KOPT-K1 (cell line): ENCODE results near the gene MPP3.

ENCODE experiments used
- H3K27ac ChIP-seq: fragments of 200-600 bp; sonication (generic); 2 replicates; pipeline ENCODE4 v1.5.1; 2016; ENCODE audit warnings: antibody characterized with exemption, mild to moderate bottlenecking, low read depth, low read length; ENCODE audit not compliant: poor library complexity, severe bottlenecking
- H3K36me3 ChIP-seq: fragments of 200-600 bp; sonication (generic); 2 replicates; pipeline ENCODE4 v1.5.1; 2017; ENCODE audit warnings: antibody characterized with exemption, mild to moderate bottlenecking, low read length, moderate library complexity; ENCODE audit not compliant: insufficient read depth
- H3K9me3 ChIP-seq: fragments of 200-600 bp; sonication (generic); 2 replicates; pipeline ENCODE4 v1.5.1; 2017; ENCODE audit warnings: antibody characterized with exemption, low read length, mild to moderate bottlenecking; ENCODE audit not compliant: insufficient read depth, poor library complexity, severe bottlenecking

MPP3 gene, protein sequence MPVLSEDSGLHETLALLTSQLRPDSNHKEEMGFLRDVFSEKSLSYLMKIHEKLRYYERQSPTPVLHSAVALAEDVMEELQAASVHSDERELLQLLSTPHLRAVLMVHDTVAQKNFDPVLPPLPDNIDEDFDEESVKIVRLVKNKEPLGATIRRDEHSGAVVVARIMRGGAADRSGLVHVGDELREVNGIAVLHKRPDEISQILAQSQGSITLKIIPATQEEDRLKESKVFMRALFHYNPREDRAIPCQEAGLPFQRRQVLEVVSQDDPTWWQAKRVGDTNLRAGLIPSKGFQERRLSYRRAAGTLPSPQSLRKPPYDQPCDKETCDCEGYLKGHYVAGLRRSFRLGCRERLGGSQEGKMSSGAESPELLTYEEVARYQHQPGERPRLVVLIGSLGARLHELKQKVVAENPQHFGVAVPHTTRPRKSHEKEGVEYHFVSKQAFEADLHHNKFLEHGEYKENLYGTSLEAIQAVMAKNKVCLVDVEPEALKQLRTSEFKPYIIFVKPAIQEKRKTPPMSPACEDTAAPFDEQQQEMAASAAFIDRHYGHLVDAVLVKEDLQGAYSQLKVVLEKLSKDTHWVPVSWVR

DNA sequence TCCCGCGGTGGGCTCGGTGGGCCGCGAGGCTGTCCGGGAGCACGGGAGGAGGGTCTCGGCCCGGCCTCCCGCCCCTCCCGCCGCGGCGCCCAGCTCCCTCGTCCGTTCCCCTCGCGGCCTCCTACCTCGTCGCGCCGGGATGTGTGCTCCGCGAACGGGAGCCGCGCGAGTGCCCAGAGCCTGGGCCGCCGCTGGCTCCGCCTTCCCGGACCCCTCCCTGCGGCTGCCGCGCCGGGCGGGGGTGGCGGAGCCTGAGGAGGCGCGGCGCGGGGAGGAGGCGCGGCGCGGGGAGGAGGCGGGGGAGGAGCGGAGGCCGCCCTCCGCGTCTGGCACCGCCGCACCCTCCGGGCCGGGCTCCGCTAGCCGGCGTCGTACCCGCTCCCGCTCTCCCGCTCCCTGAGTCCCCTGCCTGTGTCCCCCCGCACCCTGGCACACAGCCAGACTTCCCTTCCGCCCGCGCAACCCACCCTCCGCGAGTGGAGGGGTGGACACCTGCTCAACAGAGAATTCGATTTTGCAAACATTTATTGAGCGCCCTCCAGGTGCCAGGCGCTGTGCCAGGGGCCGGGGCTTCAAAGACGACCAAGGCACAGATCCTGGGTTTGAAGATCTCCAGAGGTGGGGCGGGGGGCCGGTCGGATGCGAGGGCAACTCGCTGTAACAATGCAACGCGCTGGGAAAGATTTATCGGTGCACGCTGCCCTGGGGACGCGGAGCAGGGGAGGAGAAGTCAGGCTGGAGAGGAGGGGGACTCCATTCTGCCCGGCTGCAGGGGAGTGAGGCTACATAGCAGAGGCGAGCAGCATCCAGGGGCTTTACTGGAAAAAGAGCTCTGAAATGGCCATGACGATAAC is at the start of gene MPP3:
TSS of gene MPP3 (minus strand) at position 171 of the 854 bp plus-strand sequence. CDS start 1,240 bp downstream, outside the sequence.
- no peaks in the 10 kb centered on the region for H3K36me3 ChIP-seq
- no peak within 1 kb of the TSS for H3K27ac ChIP-seq
- peaks cover 13% of the 10 kb centered on the region for H3K9me3 ChIP-seq

DNA sequence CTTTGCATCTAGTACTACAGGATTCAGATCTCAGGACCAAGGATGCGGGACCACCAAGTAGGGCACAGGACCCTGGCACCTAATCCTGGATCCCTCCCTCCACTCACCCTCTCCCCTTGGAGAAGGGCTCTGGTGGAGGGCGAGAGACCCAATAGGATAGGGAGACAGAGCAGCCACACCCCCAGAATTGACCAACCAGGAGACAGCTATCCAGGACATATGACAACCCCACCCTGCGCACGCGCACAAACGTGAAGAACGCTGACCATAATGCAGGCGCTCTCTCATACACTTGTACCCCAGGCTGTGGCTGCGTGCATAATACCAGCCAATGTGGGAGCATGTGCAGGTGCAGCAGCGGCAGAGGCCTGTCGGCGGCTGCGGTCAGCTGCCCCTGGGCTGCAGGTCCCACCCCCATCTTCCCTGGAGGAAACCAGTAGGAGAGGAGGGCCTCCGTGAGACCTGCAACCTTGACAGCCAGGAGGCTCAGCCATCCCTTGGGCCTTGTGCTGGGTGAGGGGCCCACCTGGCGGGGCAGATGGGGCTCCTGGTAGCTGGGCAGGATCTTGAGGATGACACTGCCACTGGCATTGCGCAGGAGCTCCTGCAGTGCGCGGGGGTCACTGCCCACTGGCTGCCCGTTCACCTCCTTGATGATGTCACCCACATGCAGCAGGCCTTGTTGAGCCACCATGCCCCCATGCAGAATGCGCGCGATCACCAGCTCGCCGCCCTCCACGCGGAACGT is 49.0 kb upstream of the MPP3 start:
- no peaks in the 10 kb centered on the region for H3K9me3 ChIP-seq
- no peaks in the 10 kb centered on the region for H3K36me3 ChIP-seq
- H3K27ac ChIP-seq, result no peak overlapping the region

DNA sequence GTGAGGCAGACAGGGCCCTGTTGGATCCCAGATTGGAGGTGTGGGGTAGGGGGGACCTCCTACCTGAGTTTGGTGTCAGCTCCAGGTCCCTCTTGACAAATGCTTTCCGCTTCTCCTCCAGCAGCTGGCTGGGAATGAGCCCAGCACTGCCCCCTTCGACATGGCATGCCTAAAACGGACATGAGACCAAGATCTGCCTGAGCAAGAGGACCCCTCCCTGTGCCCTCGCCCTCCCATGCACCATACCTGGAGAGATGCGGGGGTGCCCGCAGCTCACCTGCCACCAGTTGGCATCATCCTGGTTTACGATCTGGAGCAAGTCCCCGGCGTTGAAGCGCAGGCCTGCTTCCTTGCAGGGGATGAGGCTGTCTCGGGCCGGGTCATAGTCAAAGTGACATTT is 48.2 kb upstream of the MPP3 start:
- Histone ChIP-seq H3K9me3 (no peaks in the 10 kb centered on the region), H3K36me3 (no peaks in the 10 kb centered on the region), H3K27ac (no peak overlapping the region)

DNA sequence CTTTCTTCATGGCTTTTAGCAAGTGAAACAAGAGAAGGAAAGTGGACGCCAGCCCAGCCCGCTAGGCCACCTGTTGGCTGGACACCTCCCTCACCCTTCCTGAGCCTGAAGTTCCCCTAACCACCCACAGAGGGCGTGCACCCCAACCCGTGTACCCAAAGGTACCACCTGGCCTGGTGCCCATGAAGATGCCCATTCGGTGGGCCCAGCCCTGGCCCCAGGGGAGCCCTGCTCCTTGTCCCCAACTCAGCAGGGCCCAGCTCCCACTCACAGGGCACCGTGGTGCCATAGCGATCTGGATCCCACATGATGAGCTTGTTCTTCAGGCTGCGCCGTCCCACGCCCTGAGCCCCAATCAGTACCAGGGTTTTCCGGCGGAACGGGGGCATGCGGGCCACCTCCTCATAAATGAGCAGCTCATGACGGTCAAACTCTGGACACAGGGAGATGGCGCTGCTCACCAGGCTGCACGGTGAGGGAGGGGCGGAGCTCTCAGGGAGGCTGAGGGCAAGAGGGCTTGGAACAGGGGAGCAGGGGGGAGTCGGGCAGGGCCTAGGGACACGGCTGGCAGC is 47.6 kb upstream of the MPP3 start:
- Histone ChIP-seq H3K9me3 (no peaks in the 10 kb centered on the region), H3K36me3 (no peaks in the 10 kb centered on the region), H3K27ac (no peak overlapping the region)

DNA sequence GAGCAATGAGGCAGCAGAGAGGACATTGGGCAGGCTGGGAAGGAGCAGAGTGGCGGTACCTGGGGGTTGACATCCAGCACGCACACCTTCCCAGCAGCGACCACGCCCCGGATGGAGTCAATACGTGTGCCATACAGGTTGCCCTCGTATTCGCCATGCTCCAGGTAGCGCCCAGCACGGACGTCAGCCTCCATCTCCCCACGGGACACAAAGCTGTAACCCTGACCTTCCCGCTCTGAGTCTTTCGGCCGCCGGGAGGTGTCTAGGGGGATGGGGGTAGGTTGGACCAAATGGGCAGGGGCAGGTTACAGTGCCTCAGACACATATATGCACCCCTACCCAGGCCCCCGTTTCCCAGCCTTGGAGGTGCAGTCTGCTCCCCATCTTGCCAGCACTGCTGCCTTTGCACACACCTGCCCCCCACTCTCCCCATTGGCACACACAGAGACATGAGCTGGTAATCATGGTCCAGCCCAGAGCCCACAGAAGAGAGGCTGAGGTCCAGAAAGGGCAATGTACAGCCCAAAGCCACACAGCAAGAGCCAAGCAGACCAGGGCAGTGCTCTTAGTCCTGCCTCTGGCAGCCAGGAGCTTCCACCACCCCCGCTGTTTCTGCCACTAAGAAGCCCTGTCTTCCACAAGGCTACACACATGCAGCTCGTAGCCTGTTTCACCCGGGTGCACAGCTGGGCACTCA is 46.9 kb upstream of the MPP3 start:
- Histone ChIP-seq H3K36me3 (no peaks in the 10 kb centered on the region), H3K27ac (no peak overlapping the region), H3K9me3 (no peaks in the 10 kb centered on the region)

DNA sequence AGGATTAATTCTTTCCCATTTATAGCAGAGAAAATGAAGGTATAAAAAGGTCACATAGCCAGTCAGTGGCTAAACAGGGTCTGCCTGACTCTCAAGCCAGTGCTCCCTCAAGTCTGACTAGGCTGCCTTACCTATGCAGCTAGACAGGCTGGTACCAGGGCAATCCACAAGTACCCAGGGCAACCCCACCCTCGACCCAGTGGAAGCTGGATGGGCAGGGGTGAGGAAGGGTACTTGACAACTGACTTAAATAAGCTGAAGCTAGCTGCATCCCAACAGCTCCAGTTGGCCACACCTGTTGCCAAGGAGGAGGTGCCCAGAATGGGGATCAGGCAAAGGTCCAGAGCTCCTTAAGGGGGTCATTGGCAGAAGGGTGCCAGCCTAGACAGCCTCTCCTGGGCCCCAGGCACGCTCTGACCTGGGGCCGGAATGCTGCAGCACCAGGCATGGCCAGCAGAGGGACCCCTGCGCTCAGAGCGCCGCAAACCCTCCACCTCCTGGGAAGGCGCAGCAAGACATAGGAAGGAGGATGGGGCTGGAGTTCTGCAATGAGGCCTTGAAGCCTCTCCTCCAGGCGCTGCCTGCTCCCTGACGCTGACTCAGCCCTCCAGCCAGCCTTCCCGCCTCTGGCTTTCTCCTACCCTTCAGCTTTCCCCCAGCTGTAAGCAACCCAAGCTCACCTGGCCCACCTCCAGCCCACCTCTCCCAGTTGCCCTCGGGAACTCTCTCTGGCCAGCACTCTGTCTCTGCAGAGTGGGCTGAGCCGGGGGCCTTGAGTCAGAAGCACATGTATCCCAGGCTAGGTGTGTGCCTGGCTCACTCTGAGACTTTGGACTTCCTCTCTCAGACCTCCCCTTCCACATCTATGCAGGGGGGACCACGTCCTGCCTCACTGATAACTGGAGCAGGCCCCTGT is 45.6 kb upstream of the MPP3 start:
- no peak overlapping the region for H3K27ac ChIP-seq
- H3K36me3 ChIP-seq, result no peaks in the 10 kb centered on the region
- peaks cover 4% of the 10 kb centered on the region for H3K9me3 ChIP-seq

DNA sequence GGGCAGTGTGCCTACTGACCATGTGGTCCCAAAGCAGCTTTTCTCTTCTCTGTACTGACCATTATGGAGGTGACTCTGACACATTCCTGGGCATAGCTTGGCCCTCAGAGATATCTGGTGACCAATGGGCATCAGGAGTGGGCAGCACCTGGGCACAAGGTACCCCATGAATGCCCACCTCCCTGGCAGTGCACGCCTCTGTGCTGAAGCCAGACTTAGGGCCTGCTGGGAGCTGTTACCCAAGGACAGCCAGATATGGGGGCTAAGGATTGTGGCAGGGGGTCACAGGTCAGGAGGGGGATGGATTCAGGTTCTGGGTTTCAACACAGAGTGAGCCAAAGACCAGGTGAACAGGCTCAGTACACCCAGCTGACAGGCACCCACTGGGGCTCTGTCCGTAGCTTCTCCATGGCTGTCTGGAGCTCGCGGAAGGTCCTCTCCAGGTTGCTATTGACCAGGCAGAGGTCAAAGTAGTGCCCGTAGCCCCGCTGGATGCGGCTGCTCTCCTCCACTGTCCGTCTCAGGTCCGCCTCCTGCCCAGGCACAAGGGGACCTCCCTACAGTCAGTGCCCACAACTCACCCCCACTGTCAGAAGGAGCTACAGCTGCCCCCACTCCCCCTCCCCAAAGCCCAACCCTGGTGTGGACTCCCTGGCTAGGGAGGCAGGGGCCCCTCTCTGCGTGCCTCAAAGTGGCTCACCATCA is 44.7 kb upstream of the MPP3 start:
- H3K27ac ChIP-seq, result no peak overlapping the region
- peaks cover 4% of the 10 kb centered on the region for H3K9me3 ChIP-seq
- H3K36me3 ChIP-seq, result no peaks in the 10 kb centered on the region

DNA sequence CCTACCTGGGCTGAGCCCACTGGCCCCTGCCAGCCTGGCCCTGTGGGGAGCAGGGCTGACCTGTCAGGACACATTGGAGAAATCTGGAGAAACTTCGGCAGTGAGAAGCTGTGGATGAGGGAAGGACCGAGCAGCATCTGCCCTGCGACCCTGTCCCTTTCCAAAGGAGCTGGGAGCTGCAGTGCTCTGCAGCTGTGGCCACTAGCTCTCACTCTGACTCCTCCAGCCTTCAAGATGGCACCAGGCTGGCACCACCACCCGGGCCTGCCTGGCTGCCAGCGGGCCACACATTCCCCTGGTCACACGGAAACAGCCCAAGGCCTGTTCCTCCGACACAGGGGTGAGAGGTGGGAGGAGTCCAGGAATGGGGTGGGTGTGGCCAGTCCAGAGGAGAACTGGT is 44.1 kb upstream of the MPP3 start:
- no peak overlapping the region for H3K27ac ChIP-seq
- peaks cover 4% of the 10 kb centered on the region for H3K9me3 ChIP-seq
- no peaks in the 10 kb centered on the region for H3K36me3 ChIP-seq

DNA sequence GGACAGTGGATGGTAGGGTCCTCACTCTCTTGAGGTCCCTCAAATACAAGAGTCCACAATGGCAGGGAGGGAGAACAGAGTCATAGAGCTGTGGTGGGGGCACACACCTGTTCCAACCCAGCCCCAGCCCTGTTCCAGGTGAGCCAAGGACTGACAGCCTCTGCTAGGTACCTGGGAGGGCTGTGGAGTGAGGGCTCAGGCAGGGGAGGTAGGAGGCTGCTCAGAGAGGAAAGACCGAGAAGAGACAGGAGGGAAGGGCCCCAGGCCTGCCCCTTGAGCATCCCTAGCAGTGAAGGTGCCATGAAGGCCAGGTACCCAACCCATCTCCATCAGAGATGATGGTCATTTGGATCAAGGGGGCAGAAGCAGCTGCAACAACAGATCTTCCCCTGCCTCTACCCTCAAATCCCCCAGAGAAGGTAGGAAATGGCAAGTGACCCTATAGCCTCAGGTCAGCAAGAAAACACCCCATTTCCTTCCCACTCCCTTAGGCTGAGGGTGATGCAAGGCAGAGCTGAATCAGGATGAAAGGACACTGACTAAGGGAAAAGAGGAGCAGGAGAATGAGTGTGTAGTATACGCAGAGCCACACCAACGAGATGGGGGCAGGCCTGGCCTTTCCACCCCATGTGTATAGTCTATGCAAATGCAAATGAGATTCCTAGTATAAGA is 42.7 kb upstream of the MPP3 start:
- H3K36me3 ChIP-seq, result no peaks in the 10 kb centered on the region
- peaks cover 4% of the 10 kb centered on the region for H3K9me3 ChIP-seq
- H3K27ac ChIP-seq, result no peak overlapping the region

DNA sequence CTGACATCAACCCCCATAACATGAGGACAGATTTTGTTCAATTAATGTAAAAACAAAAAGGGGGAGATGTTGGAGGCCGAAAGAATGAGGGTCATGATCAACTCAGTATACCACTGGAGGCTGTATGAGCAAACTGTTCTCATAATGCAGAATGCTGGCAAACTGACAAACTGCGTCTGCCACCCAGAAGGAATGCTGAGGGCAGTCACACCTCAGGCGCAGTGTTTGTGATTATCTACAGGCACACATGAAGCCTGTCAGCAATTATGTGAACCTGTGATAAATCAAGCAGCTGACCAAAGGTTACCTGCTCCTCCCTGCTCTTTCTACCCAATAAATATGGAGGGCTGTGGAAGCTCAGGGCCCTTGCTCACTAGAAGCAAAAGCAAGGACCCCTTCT is 41.3 kb upstream of the MPP3 start:
- Histone ChIP-seq H3K9me3 (peaks cover 4% of the 10 kb centered on the region), H3K36me3 (no peaks in the 10 kb centered on the region), H3K27ac (no peak overlapping the region)

DNA sequence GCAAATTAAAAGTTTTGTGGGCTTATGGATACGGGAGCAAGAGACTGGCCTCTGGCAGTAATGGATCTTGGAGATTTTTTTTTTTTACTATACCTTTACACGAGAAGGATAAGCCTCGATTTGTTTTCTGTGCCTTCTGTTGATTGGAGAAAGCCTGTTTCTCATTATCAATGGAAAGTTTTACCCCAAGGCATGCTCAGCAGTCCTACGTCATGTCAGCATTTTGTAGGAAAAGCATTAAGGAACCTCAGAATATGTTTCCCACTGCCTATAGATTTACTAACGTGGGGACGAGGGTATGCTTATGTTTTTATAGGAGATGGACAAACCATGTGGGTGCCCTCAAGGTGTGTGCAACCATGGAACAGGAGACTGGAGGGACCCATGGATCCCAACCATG is 40.9 kb upstream of the MPP3 start:
- no peaks in the 10 kb centered on the region for H3K36me3 ChIP-seq
- no peak overlapping the region for H3K27ac ChIP-seq
- peaks cover 4% of the 10 kb centered on the region for H3K9me3 ChIP-seq

DNA sequence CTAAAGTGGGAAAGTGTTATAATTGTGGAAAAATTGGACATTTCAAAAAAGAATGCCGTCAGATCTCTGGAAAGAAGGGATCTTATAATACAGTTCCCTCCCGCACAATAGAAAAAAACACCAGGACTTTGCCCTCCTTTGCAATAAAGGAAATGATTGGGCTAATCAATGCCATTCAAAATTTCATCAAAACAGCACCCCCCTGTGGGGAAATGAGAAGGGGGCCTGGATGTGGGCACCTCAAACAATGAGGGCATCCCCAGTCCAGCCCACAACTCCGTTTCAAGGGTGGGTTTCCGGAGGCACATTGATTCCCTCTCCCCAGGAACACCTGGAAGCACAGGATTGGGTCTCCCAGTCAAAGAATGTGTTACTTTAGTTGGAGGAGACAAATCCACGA is 40.1 kb upstream of the MPP3 start:
- H3K9me3 ChIP-seq, result peaks cover 8% of the 10 kb centered on the region
- no peak overlapping the region for H3K27ac ChIP-seq
- no peaks in the 10 kb centered on the region for H3K36me3 ChIP-seq
